Body of pancreas (tissue), 4 donors: ENCODE measurements around the gene P4HB. TPM values are rescaled to one million over a fixed set of nuclear protein-coding genes. Genes with fewer than 3 reads are reported as not detected.
A peak's percentile ranks its signal among the peaks of the same experiment; 100 is the strongest.

ENCODE experiments used
- ATAC-seq: fragments of 150-250 bp; one replicate; pipeline ENCODE4 v1.9.1; 2016
- DNase-seq, 4 donors: peaks; one replicate each; pipeline ENCODE4 v3.0.0-alpha.2; 2019
- H3K27ac ChIP-seq, 4 donors: fragments of 200-600 bp; sonication (generic); 1 replicate in 3 of 4; 2 replicates in 1 of 4; pipeline versions ENCODE4 v1.5.1 to v1.6.1; 2016 to 2019; ENCODE audit warnings: mild to moderate bottlenecking in 1 of 4, mixed read lengths in 1 of 4, moderate library complexity in 1 of 4
- H3K27me3 ChIP-seq, 2 donors: fragments of 200-600 bp; sonication (generic); one replicate each; pipeline ENCODE4 v1.6.0; 2016; ENCODE audit warnings: mild to moderate bottlenecking in 1 of 2
- H3K36me3 ChIP-seq, 2 donors: fragments of 200-600 bp; sonication (generic); replicated peaks in 1 of 2; 2 replicates each; pipeline ENCODE4 v1.5.1; 2016; ENCODE audit warnings: low read depth in 2 of 2; ENCODE audit not compliant: insufficient read depth in 1 of 2
- H3K4me1 ChIP-seq: fragments of 200-600 bp; sonication (generic); one replicate; pipeline ENCODE4 v1.6.0; 2016
- H3K4me3 ChIP-seq, 2 donors: fragments of 200-600 bp; sonication (generic); 1 replicate in 1 of 2; 2 replicates in 1 of 2; pipeline ENCODE4 v1.5.1; 2016 to 2019
- H3K9me3 ChIP-seq, 3 donors: fragments of 200-600 bp; sonication (generic); 1 replicate in 2 of 3; 2 replicates in 1 of 3; pipeline ENCODE4 v1.5.1; 2016
- POLR2A ChIP-seq, 3 donors: fragments of 450-650 bp; IDR thresholded peaks; one replicate each; pipeline ENCODE4 v1.6.1; 2016; ENCODE audit warnings: antibody characterized with exemption in 3 of 3, mild to moderate bottlenecking in 2 of 3
- WGBS, 2 donors: methylation state at CpG; one replicate each; pipeline ENCODE4 v1.1.5; 2017; 5-methylcytosine and 5-hydroxymethylcytosine counted together
- intact Hi-C: fragments of 100-400 bp; cut with DNase I; formaldehyde crosslinking; loops from one replicate; pipeline ENCODE4 v1.15.1; 2023
- total RNA-seq, 2 donors: library from RNA; depleted of rRNA; stranded (reverse); fragments of >200 nt; gene quantifications; one replicate each; pipeline ENCODE4 v1.1.0, GENCODE V29; 2016
- TF ChIP-seq, protein P1 (sequence below), 7 experiments: fragments of 450-650 bp in 4 of 7; fragments of 200-600 bp in 3 of 7; sonication (generic) in 3 of 7; IDR thresholded peaks; one replicate each; pipeline ENCODE4 v1.5.1; 2016 to 2019; ENCODE audit warnings: antibody characterized with exemption in 7 of 7

Gene P4HB
- total RNA-seq, 2 donors from 2014 or later = 1,462 to 4,394 TPM

DNA sequence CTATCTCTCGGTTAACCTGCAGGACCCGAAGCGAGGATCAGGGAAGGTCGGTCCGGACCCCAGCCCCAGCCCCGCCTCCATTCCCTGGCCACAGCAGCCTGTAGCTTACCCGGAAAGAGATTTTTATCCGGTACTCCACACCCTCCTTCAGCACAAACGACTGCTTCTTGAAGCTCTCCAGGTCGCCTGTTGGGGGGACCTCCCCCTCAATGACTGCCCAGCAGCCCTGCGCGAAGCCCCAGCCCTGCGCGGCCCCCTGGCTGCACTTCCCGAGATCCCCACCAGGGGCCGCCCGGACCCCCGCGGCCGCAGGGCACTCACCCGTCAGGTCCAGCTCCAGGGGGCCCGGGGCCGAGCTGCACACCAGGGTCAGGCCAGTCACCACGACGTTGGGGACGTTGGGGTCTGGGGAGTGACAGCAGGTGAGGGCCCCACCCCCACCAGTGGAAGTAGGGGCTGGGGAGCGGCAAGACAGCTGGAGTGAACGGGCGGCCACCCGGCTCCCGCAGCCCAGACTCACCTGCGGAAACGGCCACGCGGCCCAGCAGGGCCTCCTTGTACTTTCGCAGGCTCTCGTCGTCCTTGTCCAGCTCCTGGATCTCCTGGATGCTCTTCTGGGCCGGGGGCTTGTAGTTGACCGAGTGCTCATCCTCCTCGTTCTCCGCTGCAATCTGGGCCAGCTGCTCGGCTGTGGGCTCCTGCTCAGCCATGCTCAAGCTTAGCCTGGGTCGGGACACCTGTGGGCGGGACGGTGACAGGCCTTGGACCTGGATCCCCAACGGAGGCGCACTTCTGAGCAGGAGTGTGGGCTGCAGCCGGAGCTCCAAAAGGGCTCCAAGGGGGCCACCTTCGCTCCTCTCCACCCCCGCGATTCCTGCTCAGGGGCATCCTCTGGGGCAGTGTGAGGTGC lies 9.1 kb upstream of the P4HB start:
- Histone ChIP-seq H3K4me1 (peaks cover 70% of the 10 kb centered on the region), H3K27me3 (no peaks in the 10 kb centered on the region), H3K36me3 (no peaks in the 10 kb centered on the region), H3K27ac (peak overlapping the region; percentile 95 to 99 (median 98)), H3K4me3 (peak overlapping the region in 1 of 2 donors; percentile 3), H3K9me3 (no peaks in the 10 kb centered on the region)
- peak in 1 of 3 donors; percentile 17 for TF ChIP-seq POLR2A (IDR thresholded peaks at IDR 0.05)
- TF ChIP-seq, protein P1, sequence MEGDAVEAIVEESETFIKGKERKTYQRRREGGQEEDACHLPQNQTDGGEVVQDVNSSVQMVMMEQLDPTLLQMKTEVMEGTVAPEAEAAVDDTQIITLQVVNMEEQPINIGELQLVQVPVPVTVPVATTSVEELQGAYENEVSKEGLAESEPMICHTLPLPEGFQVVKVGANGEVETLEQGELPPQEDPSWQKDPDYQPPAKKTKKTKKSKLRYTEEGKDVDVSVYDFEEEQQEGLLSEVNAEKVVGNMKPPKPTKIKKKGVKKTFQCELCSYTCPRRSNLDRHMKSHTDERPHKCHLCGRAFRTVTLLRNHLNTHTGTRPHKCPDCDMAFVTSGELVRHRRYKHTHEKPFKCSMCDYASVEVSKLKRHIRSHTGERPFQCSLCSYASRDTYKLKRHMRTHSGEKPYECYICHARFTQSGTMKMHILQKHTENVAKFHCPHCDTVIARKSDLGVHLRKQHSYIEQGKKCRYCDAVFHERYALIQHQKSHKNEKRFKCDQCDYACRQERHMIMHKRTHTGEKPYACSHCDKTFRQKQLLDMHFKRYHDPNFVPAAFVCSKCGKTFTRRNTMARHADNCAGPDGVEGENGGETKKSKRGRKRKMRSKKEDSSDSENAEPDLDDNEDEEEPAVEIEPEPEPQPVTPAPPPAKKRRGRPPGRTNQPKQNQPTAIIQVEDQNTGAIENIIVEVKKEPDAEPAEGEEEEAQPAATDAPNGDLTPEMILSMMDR (IDR thresholded peaks at IDR 0.05) = peak; percentile 59 to 83 (median 67)
- DNase-seq (peak; percentile 51 to 60 (median 54)), ATAC-seq (no peak)
- intact Hi-C loops = no loop called here
- 32 to 50% methylated on average over 21 to 44 of the region's 52 CpGs for WGBS, 2 donors

DNA sequence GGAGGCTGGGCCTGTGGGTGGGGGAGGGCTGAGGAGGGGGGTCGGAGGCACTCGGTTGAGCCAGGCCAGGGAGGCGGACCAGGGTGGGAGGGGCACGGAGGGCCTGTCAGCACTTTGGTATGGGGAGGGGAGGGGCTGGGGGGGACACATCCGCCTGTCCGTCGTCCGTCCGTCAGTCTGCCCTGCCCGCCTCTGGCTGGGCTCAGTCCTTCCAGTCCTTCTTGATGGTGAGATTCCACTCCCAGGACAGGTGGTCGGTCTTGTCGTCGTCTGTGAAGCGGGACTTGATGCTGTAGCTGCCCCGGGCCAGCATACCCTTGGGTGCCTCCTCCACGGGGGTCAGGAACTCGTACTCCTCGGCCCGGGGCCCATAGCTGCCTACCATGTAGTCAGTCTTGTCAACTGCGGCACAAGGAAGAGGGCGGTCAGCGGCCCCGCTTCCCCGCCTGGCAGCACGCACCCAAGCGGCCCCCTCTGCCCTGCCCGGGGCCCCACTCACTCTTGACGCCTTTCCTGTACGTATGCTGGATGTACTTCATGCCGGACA lies 8.4 kb upstream of the P4HB start:
- Histone ChIP-seq H3K9me3 (no peaks in the 10 kb centered on the region), H3K27ac (peak overlapping the region; percentile 95 to 99 (median 98)), H3K4me3 (no peak overlapping the region), H3K4me1 (peaks cover 77% of the 10 kb centered on the region), H3K36me3 (no peaks in the 10 kb centered on the region), H3K27me3 (no peaks in the 10 kb centered on the region)
- intact Hi-C loops = no loop called here
- 68 to 89% methylated on average over 14 to 30 of the region's 30 CpGs for WGBS, 2 donors
- DNase-seq (peak; percentile 51 to 69 (median 61)), ATAC-seq (no peak)
- TF ChIP-seq POLR2A (IDR thresholded peaks at IDR 0.05) = no peak
- TF ChIP-seq, protein P1 (IDR thresholded peaks at IDR 0.05) = no peak

DNA sequence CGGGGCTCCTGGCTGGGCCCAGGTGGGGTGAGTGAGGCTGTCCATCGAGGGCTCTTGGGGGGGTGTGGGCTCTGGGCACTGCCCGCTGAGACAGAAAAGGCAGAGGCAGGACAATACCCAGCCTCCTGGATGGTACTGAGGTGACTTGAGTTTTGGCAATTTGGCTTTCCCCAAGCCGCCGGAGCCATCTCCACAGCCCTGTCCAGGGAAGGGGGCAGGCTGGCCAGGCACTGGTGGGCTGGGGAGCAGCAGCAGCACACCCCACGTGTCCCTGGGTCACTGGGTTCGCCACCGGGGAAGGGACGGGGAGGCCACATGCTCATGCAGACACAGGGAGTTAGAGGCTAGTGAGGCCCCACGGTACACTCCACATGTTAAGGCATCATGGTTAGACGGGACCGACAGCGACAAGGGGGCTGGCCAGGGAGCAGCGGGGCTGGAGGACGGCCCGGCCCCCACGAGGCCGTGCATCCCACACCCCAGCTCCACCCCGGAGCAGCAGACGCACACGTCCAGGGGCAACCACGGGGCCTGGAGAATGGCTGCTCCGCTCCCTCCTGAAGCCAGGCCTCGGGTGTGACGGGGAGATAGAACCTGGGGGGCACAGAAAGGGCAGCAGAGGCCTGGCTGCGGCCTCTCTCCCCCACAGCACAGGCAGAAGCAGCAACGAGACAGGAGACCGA lies 7.8 kb upstream of the P4HB start:
- intact Hi-C loops = no loop called here
- whole genome bisulfite sequencing, 2 donors = 55 to 70% methylated on average over 6 to 28 of the region's 28 CpGs
- H3K36me3 ChIP-seq = no peaks in the 10 kb centered on the region
- ATAC-seq (no peak), DNase-seq (peak in 1 of 4 donors; percentile 41)
- peaks cover 83% of the 10 kb centered on the region for H3K4me1 ChIP-seq
- TF ChIP-seq POLR2A (IDR thresholded peaks at IDR 0.05) = peak in 1 of 3 donors; percentile 44
- TF ChIP-seq, protein P1 (IDR thresholded peaks at IDR 0.05) = no peak
- no peaks in the 10 kb centered on the region for H3K9me3 ChIP-seq
- peak overlapping the region; percentile 95 to 99 (median 98) for H3K27ac ChIP-seq
- no peaks in the 10 kb centered on the region for H3K27me3 ChIP-seq
- H3K4me3 ChIP-seq = no peak overlapping the region

DNA sequence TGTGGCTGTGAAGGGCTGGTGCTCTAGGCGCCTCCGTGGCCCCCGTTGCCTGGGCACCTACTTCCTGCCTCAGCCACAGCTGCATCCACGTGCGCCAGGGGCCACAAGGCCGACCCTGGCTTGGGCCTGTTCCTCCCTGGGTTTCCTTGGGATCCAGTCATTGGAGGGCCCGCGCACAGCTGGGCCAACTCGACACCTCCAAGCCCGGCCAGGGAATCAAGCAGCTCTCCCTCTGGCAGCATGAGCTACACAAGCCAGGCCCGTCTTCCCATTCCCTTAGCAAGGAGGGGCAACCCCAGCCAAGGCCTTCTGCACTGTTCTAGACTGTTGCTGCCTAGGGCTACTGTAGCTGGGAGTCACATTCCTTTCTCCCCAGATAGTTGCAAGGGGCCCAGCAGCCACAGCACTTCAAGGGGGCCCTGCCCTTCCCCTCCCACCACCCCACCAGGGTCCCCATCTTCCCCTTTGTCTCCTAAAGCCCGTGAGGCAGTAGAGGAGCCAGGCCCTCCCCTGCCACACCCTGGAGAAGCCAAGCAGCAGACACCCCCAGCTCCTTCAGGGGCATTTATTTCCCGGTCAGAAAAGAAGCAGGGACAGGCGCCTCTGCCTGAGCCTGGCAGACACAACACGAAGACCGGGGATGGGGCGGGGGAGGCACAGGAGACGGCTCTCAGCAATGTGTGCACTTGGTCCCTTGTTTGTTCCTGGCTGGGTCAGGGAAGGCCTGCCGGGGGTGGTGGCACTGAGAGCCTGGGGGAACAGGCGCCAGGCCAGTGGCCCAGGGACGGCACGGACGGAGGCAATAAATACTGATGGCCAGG lies 7.0 kb upstream of the P4HB start:
- Histone ChIP-seq H3K4me3 (no peak overlapping the region), H3K27ac (peak overlapping the region; percentile 95 to 99 (median 98)), H3K36me3 (no peaks in the 10 kb centered on the region), H3K9me3 (no peaks in the 10 kb centered on the region), H3K4me1 (peaks cover 79% of the 10 kb centered on the region), H3K27me3 (no peaks in the 10 kb centered on the region)
- TF ChIP-seq, protein P1 (IDR thresholded peaks at IDR 0.05) = no peak
- peak in 1 of 3 donors; percentile 46 for TF ChIP-seq POLR2A (IDR thresholded peaks at IDR 0.05)
- WGBS, 2 donors = 32 to 33% methylated on average over 20 to 22 of the region's 23 CpGs
- intact Hi-C loops = no loop called here
- DNase-seq (peak; percentile 57 to 76 (median 65)), ATAC-seq (no peak)
